ENCODE data around the gene PTS. TPM values are rescaled to one million over a fixed set of nuclear protein-coding genes. Genes with fewer than 3 reads are reported as not detected.

PTS gene
- total and polyA plus RNA-seq, 12 donors = 22.5 to 75.0 (median 27.7) TPM

DNA sequence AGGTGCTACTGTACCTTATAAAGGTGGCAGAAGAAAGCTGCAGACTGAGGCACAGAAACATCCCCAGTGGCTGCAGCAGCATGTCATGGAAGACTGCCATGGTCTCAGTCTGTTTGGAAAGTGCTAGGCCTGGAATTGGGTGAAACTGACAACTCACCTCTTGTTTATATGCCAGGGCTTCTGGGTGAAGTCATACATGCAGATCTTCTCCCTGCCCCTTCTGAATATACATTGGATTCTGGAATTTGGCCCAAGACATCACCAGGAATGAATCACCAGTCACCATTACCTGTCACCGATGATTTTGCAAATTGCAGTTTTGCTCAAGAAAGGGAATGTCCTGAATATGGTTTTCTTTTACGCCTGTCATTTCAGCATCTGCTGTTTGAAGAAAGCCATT is 34.3 kb downstream of the PTS start, which contains the start of gene PLET1:
Gene PLET1, minus strand, starts transcription at position 371 of the 400 bp plus-strand sequence. Its CDS starts 271 bp downstream, at position 100.
- peaks cover 0 to 7% (median 0%) of the 10 kb centered on the region in 9 donors for H3K4me1 ChIP-seq
- no peak within 1 kb of the TSS for H3K27ac ChIP-seq
- H3K9me3 ChIP-seq = no peaks in the 10 kb centered on the region
- no peaks in the 10 kb centered on the region for H3K27me3 ChIP-seq
- H3K36me3 ChIP-seq = no peaks in the 10 kb centered on the region
- 96 to 99% methylated on average over 2 of the region's 2 CpGs for WGBS, 2 donors
- intact Hi-C loops (cut with DNase I) = no loop called here
- no peak within 1 kb of the TSS for H3K4me3 ChIP-seq
- DNase-seq (no peak), ATAC-seq (no peak)
- TF ChIP-seq, protein P1, sequence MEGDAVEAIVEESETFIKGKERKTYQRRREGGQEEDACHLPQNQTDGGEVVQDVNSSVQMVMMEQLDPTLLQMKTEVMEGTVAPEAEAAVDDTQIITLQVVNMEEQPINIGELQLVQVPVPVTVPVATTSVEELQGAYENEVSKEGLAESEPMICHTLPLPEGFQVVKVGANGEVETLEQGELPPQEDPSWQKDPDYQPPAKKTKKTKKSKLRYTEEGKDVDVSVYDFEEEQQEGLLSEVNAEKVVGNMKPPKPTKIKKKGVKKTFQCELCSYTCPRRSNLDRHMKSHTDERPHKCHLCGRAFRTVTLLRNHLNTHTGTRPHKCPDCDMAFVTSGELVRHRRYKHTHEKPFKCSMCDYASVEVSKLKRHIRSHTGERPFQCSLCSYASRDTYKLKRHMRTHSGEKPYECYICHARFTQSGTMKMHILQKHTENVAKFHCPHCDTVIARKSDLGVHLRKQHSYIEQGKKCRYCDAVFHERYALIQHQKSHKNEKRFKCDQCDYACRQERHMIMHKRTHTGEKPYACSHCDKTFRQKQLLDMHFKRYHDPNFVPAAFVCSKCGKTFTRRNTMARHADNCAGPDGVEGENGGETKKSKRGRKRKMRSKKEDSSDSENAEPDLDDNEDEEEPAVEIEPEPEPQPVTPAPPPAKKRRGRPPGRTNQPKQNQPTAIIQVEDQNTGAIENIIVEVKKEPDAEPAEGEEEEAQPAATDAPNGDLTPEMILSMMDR (IDR thresholded peaks at IDR 0.05) = no peak

DNA sequence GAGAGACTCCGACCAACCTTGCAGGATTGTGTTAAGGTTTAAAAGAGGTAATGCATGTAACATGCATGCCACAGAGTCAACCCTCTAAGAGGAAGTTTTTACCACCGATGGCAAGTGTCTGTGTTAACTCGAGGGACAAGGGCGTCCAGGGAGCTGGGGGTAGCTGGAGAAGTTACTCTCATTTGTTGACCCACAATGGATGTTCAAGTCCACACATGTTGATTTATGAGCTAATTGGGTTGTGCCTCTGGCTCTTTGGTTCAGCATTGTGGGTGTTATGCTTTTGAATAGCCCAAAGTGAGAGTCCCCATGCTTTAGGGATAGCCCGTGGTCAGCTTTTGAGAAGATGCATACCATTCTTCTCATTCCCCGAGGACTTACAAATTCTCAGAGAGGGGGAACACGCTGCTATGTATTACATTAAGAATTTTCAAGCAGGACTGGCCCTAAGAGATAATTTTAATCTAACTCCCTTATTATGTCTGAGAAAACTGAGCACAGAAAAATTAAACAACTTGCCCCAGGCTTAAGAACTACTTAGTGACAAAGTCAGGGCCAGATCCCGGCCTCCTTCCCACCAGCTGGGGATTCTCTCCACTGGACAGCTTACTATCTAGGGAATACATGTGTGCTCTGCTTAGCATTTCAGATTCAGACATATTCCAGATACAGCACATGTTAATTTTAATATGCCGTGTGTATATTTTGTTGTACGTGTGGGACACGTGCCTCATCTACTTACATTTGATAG is 39.6 kb downstream of the PTS start:
- WGBS, 2 donors = 55 to 75% methylated on average over 11 of the region's 11 CpGs
- no peaks in the 10 kb centered on the region for H3K36me3 ChIP-seq
- DNase-seq (peak in 1 of 2 donors; percentile 37), ATAC-seq (peak in 6 of 8 donors; percentile 73 to 84 (median 76))
- H3K9me3 ChIP-seq = no peaks in the 10 kb centered on the region
- H3K27me3 ChIP-seq = no peaks in the 10 kb centered on the region
- no peak overlapping the region for H3K4me3 ChIP-seq
- intact Hi-C loops (cut with DNase I) = no loop called here
- H3K4me1 ChIP-seq = peaks cover 0 to 24% (median 0%) of the 10 kb centered on the region in 9 donors
- TF ChIP-seq, protein P1 (IDR thresholded peaks at IDR 0.05) = no peak
- peak overlapping the region in 2 of 10 donors; percentile 1 to 34 for H3K27ac ChIP-seq

DNA sequence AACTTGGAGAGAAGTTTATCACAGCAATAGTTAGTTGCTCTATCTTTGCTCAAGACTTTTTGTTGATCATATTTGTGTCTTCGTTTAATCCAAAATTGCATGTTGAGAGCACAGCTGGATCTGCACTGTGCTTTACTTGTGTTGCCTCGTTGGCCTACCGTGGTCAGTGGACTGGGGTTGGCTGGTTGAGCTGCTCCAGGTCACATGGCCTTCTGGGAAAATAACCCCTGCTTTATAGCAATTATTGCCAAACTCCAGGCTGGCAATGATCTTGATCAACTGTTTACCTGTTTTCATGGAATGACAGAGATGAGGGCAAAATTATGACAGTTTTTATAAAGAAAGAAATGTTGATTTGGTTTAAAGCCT is 40.2 kb downstream of the PTS start:
- TF ChIP-seq, protein P1 (IDR thresholded peaks at IDR 0.05) = no peak
- no peaks in the 10 kb centered on the region for H3K9me3 ChIP-seq
- intact Hi-C loops (cut with DNase I) = no loop called here
- ATAC-seq (peak in 5 of 8 donors; percentile 17 to 57 (median 47)), DNase-seq (no peak)
- H3K27me3 ChIP-seq = no peaks in the 10 kb centered on the region
- H3K27ac ChIP-seq = peak overlapping the region in 1 of 10 donors; percentile 34
- 68 to 78% methylated on average over 3 of the region's 3 CpGs for WGBS, 2 donors
- H3K4me3 ChIP-seq = no peak overlapping the region
- H3K4me1 ChIP-seq = peaks cover 0 to 24% (median 0%) of the 10 kb centered on the region in 9 donors
- H3K36me3 ChIP-seq = no peaks in the 10 kb centered on the region

DNA sequence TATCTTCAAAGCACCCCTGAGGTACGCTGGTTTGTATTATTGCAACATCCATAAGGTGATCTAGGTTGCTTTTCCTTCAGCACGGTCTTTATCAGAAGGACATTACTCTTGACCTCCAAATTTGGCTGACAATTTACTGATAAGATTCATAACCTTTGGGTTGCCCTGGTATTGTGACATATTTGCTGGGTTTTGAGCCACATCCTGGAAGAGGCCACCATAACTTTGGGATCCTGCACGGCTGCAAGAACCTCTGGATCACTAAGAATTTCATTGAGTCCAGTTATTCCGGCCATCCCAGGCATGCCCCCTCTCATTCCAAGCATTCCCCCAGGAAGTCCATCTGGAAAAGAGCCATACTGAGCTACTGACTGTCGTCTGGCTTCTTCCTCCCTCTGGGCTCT is 41.0 kb downstream of the PTS start:
- no peaks in the 10 kb centered on the region for H3K36me3 ChIP-seq
- DNase-seq = no peak
- WGBS, 2 donors = 26 to 37% methylated on average over 5 of the region's 5 CpGs

More for the DNA sequence above, 41.0 kb downstream of the PTS start:
- no peak overlapping the region for H3K27ac ChIP-seq
- peaks cover 0 to 24% (median 0%) of the 10 kb centered on the region in 9 donors for H3K4me1 ChIP-seq
- TF ChIP-seq, protein P1 (IDR thresholded peaks at IDR 0.05) = no peak
- no peak overlapping the region for H3K4me3 ChIP-seq
- no peaks in the 10 kb centered on the region for H3K27me3 ChIP-seq
- intact Hi-C loops (cut with DNase I) = no loop called here
- H3K9me3 ChIP-seq = no peaks in the 10 kb centered on the region
- no peak for ATAC-seq

Measured in heart right ventricle (tissue), 16 donors.